ENCODE measurements around the gene PDE11A.

PDE11A gene

DNA sequence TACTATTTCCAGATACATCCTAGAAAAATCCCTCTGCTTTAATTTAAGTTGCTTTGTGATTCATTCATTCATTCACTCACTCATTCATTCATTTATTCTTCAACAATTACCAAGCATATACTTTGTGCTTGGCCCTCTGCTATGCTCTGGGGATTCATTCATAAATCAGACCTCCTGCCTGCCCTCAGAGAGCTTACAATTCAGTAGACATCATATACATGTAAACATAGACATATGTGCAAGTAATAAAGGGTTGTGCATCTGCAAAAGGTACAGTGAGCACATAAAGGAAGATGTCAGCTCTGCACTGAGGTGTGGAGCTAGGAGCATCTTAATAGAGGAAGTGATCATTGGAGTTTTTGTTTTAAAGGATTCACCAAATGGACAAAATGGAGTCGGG lies 490.6 kb downstream of the PDE11A start:
- Histone ChIP-seq H3K36me3 (ENCODE audit: insufficient read depth, low read length) (no peaks in the 10 kb centered on the region), H3K4me3 (ENCODE audit: low read length) (no peak overlapping the region), H3K27me3 (ENCODE audit: insufficient read depth, low read length) (no peaks in the 10 kb centered on the region), H3K9me3 (ENCODE audit: low read length) (no peaks in the 10 kb centered on the region), H3K4me1 (ENCODE audit: insufficient read depth, low read length) (no peaks in the 10 kb centered on the region), H2AFZ (ENCODE audit: low read depth, low read length) (no peak overlapping the region)

DNA sequence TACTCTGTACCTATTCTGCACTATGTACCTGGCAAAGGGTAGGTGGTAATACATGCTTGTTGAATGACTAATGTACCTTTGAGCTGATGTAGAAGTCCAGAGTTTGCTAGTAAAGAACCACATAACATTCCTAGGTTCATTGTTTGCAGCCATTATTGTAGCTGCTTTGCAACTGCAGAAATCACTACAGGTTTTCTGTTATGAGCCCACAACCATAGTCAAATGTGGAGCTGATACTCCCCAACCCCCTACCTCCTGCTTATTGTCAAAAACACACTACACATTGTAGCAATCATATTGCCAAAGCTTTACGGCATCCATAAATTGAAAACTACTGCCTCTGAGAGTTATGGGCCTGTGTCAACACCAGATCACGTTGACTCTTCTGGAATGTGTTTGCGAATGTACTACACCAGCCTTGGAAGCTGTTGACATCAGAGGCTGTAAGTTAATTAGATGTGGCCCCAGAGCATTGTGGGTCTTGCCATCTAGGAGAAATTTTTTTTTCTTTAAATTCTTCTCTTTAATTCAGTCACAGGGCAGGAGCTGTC lies 493.0 kb downstream of the PDE11A start:
- no peaks in the 10 kb centered on the region for H3K9me3 ChIP-seq (ENCODE audit: low read length)
- H2AFZ ChIP-seq (ENCODE audit: low read depth, low read length), result no peak overlapping the region
- H3K4me3 ChIP-seq (ENCODE audit: low read length), result no peak overlapping the region
- no peaks in the 10 kb centered on the region for H3K4me1 ChIP-seq (ENCODE audit: insufficient read depth, low read length)
- no peaks in the 10 kb centered on the region for H3K36me3 ChIP-seq (ENCODE audit: insufficient read depth, low read length)
- no peaks in the 10 kb centered on the region for H3K27me3 ChIP-seq (ENCODE audit: insufficient read depth, low read length)

DNA sequence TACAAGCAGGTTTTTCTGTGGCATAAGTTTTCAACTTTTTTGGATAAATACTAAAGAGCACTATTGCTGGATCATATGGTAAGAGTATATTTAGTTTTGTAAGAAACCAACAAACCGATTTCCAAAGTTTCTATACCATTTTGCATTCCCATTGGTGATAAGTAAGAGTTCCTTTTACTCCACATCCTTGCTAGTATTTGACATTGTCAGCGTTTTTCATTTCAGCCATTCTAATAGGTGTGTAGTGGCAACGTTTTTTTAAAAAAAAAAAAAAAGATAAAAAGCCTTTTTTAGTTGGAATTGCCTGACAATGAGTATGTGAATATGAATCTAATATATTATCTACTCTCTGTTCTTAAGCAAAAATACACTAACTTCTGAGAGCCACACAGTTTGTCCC lies 494.1 kb downstream of the PDE11A start:
- H3K27me3 ChIP-seq (ENCODE audit: insufficient read depth, low read length), result no peaks in the 10 kb centered on the region
- no peaks in the 10 kb centered on the region for H3K36me3 ChIP-seq (ENCODE audit: insufficient read depth, low read length)
- no peak overlapping the region for H3K4me3 ChIP-seq (ENCODE audit: low read length)
- no peak overlapping the region for H2AFZ ChIP-seq (ENCODE audit: low read depth, low read length)
- H3K9me3 ChIP-seq (ENCODE audit: low read length), result no peaks in the 10 kb centered on the region
- no peaks in the 10 kb centered on the region for H3K4me1 ChIP-seq (ENCODE audit: insufficient read depth, low read length)

GRCh38 chr2:177577075-177577474 lies 495.5 kb downstream of the PDE11A start:
- no peaks in the 10 kb centered on the region for H3K9me3 ChIP-seq (ENCODE audit: low read length)
- no peak overlapping the region for H3K4me3 ChIP-seq (ENCODE audit: low read length)
- peaks cover 7% of the 10 kb centered on the region for H3K4me1 ChIP-seq (ENCODE audit: insufficient read depth, low read length)
- H3K36me3 ChIP-seq (ENCODE audit: insufficient read depth, low read length), result no peaks in the 10 kb centered on the region
- no peak overlapping the region for H2AFZ ChIP-seq (ENCODE audit: low read depth, low read length)
- no peaks in the 10 kb centered on the region for H3K27me3 ChIP-seq (ENCODE audit: insufficient read depth, low read length)

GRCh38 chr2:177575358-177575757 lies 497.2 kb downstream of the PDE11A start:
- H3K4me1 ChIP-seq (ENCODE audit: insufficient read depth, low read length), result peaks cover 8% of the 10 kb centered on the region
- H2AFZ ChIP-seq (ENCODE audit: low read depth, low read length), result no peak overlapping the region
- no peak overlapping the region for H3K4me3 ChIP-seq (ENCODE audit: low read length)
- no peaks in the 10 kb centered on the region for H3K9me3 ChIP-seq (ENCODE audit: low read length)
- H3K36me3 ChIP-seq (ENCODE audit: insufficient read depth, low read length), result no peaks in the 10 kb centered on the region
- no peaks in the 10 kb centered on the region for H3K27me3 ChIP-seq (ENCODE audit: insufficient read depth, low read length)

- Histone ChIP-seq H3K36me3 (ENCODE audit: insufficient read depth, low read length) (no peaks in the 10 kb centered on the region), H3K4me3 (ENCODE audit: low read length) (no peak overlapping the region), H3K4me1 (ENCODE audit: insufficient read depth, low read length) (peaks cover 8% of the 10 kb centered on the region), H3K27me3 (ENCODE audit: insufficient read depth, low read length) (no peaks in the 10 kb centered on the region), H2AFZ (ENCODE audit: low read depth, low read length) (no peak overlapping the region), H3K9me3 (ENCODE audit: low read length) (no peaks in the 10 kb centered on the region)
These were observed 498.2 kb downstream of the PDE11A start for GRCh38 chr2:177574356-177574755.
